HG02588 (cell line): ENCODE results near the gene NCS1.

Source experiments
- ATAC-seq: cut with Tn5 transposase; IDR thresholded peaks from one replicate; pipeline ENCODE4 v1.9.1; 2021; ENCODE audit warnings: mild to moderate bottlenecking, moderate library complexity; ENCODE audit not compliant: unreplicated experiment

NCS1 gene

GRCh38 chr9:130172161-130172857 is at the start of gene NCS1:
Gene NCS1 (plus strand): TSS chr9:130172404. CDS start chr9:130172664, 260 bp downstream.
- ATAC-seq, result no peak

GRCh38 chr9:130122456-130122855 is 49.7 kb upstream of the NCS1 start:
- ATAC-seq, result no peak

- ATAC-seq, result no peak
These were observed 47.9 kb upstream of the NCS1 start for GRCh38 chr9:130124085-130124860.

- no peak for ATAC-seq
These were observed 45.3 kb upstream of the NCS1 start for GRCh38 chr9:130126721-130127433.

- ATAC-seq, result peak; percentile 62
These were observed 44.0 kb upstream of the NCS1 start for GRCh38 chr9:130128251-130128650.

- ATAC-seq, result peak; percentile 63
These were observed 43.3 kb upstream of the NCS1 start for GRCh38 chr9:130128733-130129431.

GRCh38 chr9:130129432-130130061 is 42.7 kb upstream of the NCS1 start:
- no peak for ATAC-seq

GRCh38 chr9:130132746-130133145 is 39.5 kb upstream of the NCS1 start:
- ATAC-seq, result no peak

GRCh38 chr9:130137081-130137640 is 35.0 kb upstream of the NCS1 start:
- ATAC-seq, result no peak

GRCh38 chr9:130137641-130138081 is 34.5 kb upstream of the NCS1 start:
- ATAC-seq, result no peak

- ATAC-seq, result no peak
These were observed 34.0 kb upstream of the NCS1 start for GRCh38 chr9:130138171-130138653.

- no peak for ATAC-seq
These were observed 33.4 kb upstream of the NCS1 start for GRCh38 chr9:130138791-130139190.

GRCh38 chr9:130139251-130139650 is 33.0 kb upstream of the NCS1 start:
- no peak for ATAC-seq

- no peak for ATAC-seq
These were observed 31.5 kb upstream of the NCS1 start for GRCh38 chr9:130140706-130141105.

- ATAC-seq, result no peak
These were observed 30.1 kb upstream of the NCS1 start for GRCh38 chr9:130142056-130142455.

- ATAC-seq, result no peak
These were observed 29.6 kb upstream of the NCS1 start for GRCh38 chr9:130142641-130143040.

GRCh38 chr9:130143279-130143893 is 28.8 kb upstream of the NCS1 start:
- no peak for ATAC-seq

- no peak for ATAC-seq
These were observed 28.2 kb upstream of the NCS1 start for GRCh38 chr9:130143958-130144366.

- ATAC-seq, result no peak
These were observed 27.5 kb upstream of the NCS1 start for GRCh38 chr9:130144703-130145102.

- no peak for ATAC-seq
These were observed 26.5 kb upstream of the NCS1 start for GRCh38 chr9:130145658-130146057.
